BLaER1 treated with 17β-estradiol and CSF1 and Interleukin-3, amounts not matched to agents 10 nM and 100 nM (cell line): Measurements from ENCODE around the gene SLC7A5.
A peak's percentile ranks its signal among the peaks of the same experiment; 100 is the strongest.
"Not testable (repeated sequence)": the region's sequence is repeated elsewhere in the genome, so short reads cannot be mapped to it uniquely, and the experiment has no call there.

Experiments
- H3K27ac ChIP-seq, 11 experiments: shearing (Covaris generic); formaldehyde crosslinking; 2 replicates each; pipeline ENCODE4 v1.8.1; 2022
- H3K27me3 ChIP-seq, 11 experiments: shearing (Covaris generic); formaldehyde crosslinking; 2 replicates each; pipeline ENCODE4 v1.8.1; 2022
- H3K36me3 ChIP-seq, 11 experiments: shearing (Covaris generic); formaldehyde crosslinking; 2 replicates each; pipeline ENCODE4 v1.8.1; 2022
- H3K4me1 ChIP-seq, 10 experiments: shearing (Covaris generic); formaldehyde crosslinking; 2 replicates each; pipeline ENCODE4 v1.8.1; 2022
- H3K4me2 ChIP-seq, 11 experiments: shearing (Covaris generic); formaldehyde crosslinking; 2 replicates each; pipeline ENCODE4 v1.8.1; 2022
- H3K4me3 ChIP-seq, 10 experiments: shearing (Covaris generic); formaldehyde crosslinking; 2 replicates each; pipeline ENCODE4 v1.8.1; 2022
- H3K9ac ChIP-seq, 11 experiments: shearing (Covaris generic); formaldehyde crosslinking; 2 replicates each; pipeline ENCODE4 v1.8.1; 2022
- H3K9me3 ChIP-seq, 11 experiments: shearing (Covaris generic); formaldehyde crosslinking; replicated peaks in 1 of 11; 2 replicates each; pipeline ENCODE4 v1.8.1; 2022
- H4K20me1 ChIP-seq, 11 experiments: shearing (Covaris generic); formaldehyde crosslinking; 2 replicates each; pipeline ENCODE4 v1.8.1; 2022
- Cebpa-rat ChIP-seq, 11 experiments: shearing (Covaris generic); IDR thresholded peaks; 2 replicates each; pipeline ENCODE4 v1.8.1; 2022

The SLC7A5 gene

DNA sequence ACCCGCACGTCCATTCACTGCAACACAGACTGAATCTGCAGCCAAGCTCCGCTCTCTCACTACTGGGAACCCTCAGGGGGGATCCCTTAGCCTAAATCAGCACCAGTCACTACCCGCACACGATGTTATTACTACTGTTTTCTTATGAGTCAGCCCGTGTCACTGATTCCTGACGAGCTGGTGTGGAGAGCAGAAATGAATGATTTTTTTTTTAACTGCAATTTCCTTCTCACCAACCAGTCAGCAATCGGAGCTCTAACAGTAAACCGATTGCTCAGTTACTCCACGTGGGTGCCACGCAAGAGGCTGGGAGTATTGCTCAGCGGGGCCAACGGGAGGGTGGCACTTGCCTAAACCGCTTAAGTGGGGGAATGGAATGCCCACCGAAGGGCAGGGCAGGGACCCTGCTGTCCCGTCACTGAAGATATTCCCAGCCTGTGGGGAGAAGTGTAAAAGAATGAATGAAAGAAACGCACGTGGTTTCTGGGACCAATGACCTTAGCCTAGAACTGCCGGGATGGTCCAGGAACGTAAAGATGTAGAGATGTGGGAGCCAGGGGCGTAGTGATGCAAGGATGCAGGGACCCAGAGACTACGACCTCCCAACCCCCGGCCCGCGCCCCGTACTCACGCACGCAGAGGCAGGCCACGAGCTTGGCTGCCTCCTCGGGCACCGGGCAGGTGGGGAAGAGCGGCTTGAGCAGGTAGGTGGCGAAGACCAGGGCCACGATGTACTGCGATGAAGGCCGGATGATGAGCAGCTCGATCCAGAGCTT, 865 bp downstream of the SLC7A5 start:
- Histone ChIP-seq H3K4me2 (peak overlapping the region; percentile 84 to 100 (median 93)), H3K27ac (peak overlapping the region in 10 of 11 experiments; percentile 63 to 95 (median 82); a peak in 21 of 22 replicates), H4K20me1 (peaks cover 37 to 58% (median 57%) of the 10 kb centered on the region in 11 experiments; a peak in 21 of 22 replicates), H3K4me3 (peak overlapping the region; percentile 71 to 97 (median 85)), H3K36me3 (peaks cover 0 to 46% (median 27%) of the 10 kb centered on the region in 11 experiments; a peak in 17 of 22 replicates), H3K4me1 (peaks cover 56 to 74% (median 66%) of the 10 kb centered on the region in 10 experiments), H3K9ac (peak overlapping the region; percentile 73 to 98 (median 85))
- not testable (repeated sequence) for H3K27me3 ChIP-seq, H3K9me3 ChIP-seq
- TF ChIP-seq Cebpa-rat (IDR thresholded peaks at IDR 0.05), result peak in 1 of 11 experiments; percentile 36; a peak in 1 of 22 replicates

DNA sequence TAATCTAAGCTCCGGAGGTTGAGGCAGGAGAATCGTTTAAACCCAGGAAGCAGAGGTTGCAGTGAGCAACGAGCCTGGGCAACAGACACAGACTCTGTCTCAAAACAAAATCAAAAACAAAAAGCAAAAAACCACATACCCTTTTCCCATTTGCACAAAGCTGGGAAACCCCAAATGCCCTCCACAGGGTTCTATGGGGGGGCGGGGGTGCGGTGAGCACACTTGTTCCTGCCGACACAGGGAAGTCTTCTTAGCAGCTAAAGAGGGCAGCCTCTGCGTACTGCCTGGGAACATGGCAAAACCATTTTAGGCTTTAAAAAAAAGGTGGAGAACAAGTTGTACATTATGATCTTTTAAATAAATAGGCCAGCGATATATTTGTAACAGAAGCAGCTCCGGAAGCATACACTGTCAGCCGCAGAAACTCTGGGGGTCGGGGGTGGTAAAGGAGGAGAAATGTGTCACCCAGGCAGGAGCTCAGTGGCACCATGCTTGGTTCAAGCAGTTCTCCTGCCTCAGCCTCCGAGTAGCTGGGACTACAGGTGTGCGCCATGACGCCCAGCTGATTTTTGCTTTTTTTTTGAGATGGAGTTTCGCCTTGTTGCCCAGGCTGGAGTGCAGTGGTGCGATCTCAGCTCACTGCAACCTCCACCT, 3.3 kb downstream of the SLC7A5 start:
- H3K27me3 ChIP-seq, H3K9me3 ChIP-seq: not testable (repeated sequence)
- Histone ChIP-seq H3K4me3 (peak overlapping the region; percentile 71 to 97 (median 85)), H4K20me1 (peaks cover 61 to 82% (median 81%) of the 10 kb centered on the region in 11 experiments; a peak in 21 of 22 replicates), H3K4me1 (peaks cover 68 to 80% (median 74%) of the 10 kb centered on the region in 10 experiments), H3K9ac (peak overlapping the region; percentile 61 to 98 (median 85); a peak in 19 of 22 replicates), H3K27ac (peak overlapping the region in 8 of 11 experiments; percentile 21 to 95 (median 50); a peak in 14 of 22 replicates), H3K4me2 (peak overlapping the region; percentile 84 to 100 (median 93)), H3K36me3 (peaks cover 0 to 69% (median 51%) of the 10 kb centered on the region in 11 experiments; a peak in 18 of 22 replicates)

DNA sequence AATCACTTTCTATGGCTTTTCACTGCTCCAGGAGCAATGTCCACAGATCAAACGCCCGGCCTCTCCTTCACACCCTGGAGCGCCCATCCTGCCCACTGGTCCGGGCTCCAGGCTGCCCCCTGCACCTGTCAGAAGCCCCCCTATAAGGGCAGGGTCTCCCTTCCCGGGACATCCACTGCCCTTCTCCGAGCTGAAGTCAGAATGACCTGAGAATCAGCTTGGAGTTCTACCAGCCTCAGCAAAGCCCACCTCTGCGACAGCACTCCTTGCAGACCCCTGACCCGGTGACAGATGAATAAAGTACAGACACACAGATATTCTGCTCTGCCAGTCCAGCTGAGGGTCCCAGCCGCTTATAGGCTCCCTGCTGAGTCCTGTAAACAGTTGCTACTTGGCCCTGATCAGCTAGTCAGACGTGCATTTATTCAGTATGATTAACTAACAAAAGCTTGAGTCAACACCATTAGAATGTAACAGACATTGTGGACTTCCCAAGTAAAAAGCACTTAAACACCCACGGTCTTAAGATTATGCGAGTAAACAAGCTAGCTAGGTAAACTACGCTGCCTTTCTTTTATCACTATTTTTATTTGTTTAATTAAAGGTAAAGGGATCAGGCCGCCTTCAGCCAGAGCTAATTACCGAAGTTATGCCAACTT, 4.8 kb downstream of the SLC7A5 start:
- no peaks in the 10 kb centered on the region for H3K27me3 ChIP-seq
- no peak overlapping the region for H3K27ac ChIP-seq
- no peak for TF ChIP-seq Cebpa-rat (IDR thresholded peaks at IDR 0.05)
- peak overlapping the region; percentile 84 to 100 (median 93) for H3K4me2 ChIP-seq
- H3K4me1 ChIP-seq, result peaks cover 68 to 81% (median 75%) of the 10 kb centered on the region in 10 experiments
- H3K9ac ChIP-seq, result peak overlapping the region in 10 of 11 experiments; percentile 15 to 98 (median 84); a peak in 15 of 22 replicates
- H4K20me1 ChIP-seq, result peaks cover 67 to 98% (median 97%) of the 10 kb centered on the region in 11 experiments; a peak in 21 of 22 replicates
- peaks cover 0 to 84% (median 62%) of the 10 kb centered on the region in 11 experiments; a peak in 18 of 22 replicates for H3K36me3 ChIP-seq
- H3K9me3 ChIP-seq, result no peaks in the 10 kb centered on the region
- H3K4me3 ChIP-seq, result peak overlapping the region in 6 of 10 experiments; percentile 11 to 97 (median 90); a peak in 11 of 20 replicates

DNA sequence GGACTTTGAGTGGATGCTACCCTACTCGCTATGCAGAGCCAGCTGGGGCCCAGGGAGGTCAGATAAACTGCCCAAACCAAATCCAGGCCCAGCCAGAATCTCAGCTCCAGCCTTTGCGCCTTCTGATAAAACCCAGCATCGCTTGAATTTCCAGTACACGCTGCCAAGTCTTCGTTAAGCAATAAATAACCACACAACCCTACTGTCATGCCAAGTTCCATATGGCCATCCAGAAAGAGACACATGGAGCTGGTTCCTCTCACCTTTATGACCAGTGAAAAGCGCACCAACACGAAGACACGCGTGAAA, 6.0 kb downstream of the SLC7A5 start:
- peaks cover 80 to 92% (median 86%) of the 10 kb centered on the region in 10 experiments for H3K4me1 ChIP-seq
- not testable (repeated sequence) for H3K27me3 ChIP-seq, H3K9me3 ChIP-seq, H3K27ac ChIP-seq
- peaks cover 0 to 96% (median 69%) of the 10 kb centered on the region in 11 experiments; a peak in 18 of 22 replicates for H3K36me3 ChIP-seq
- peak overlapping the region in 6 of 10 experiments; percentile 7 to 48 (median 34); a peak in 7 of 20 replicates for H3K4me3 ChIP-seq
- peaks cover 72 to 100% (median 100%) of the 10 kb centered on the region in 11 experiments; a peak in 21 of 22 replicates for H4K20me1 ChIP-seq
- H3K9ac ChIP-seq, result peak overlapping the region in 6 of 11 experiments; percentile 32 to 70 (median 58); a peak in 8 of 22 replicates
- H3K4me2 ChIP-seq, result peak overlapping the region; percentile 79 to 100 (median 92)

DNA sequence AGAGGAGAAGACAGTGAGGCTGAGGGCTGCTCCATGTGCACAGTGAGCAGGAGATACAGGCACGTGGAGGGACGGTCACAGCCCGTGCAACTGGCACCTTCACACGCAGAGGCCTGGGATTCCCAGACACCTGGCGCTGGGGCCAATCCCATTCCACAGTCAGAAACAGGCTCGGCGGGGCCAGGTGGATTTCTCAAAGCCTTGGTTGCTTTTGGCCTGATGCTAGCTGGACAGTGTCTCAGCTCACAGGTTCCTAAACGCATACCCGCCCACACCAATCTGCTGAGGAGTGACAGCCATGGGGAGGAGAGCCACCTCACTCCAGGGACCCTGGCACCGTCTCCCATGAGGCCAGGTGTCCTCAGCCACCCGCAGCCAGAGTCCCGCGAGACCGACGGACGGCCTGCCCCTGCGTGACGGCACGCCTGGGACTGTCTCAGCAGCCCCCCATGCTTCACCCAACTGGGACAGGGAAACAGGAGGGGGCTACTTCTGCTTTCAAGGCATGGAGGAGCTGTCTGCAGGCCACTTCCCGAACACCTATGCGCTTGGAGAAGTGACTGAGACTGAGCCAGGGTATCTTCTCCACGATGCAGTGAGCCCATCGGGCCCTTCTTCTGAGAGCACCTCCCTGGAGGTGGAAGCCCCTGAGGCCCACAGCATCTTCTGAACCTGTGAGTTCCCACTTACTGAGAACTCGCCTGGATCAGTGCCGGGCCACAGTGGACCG, 6.5 kb downstream of the SLC7A5 start:
- not testable (repeated sequence) for H3K27me3 ChIP-seq, H3K9me3 ChIP-seq
- H3K4me2 ChIP-seq, result peak overlapping the region; percentile 79 to 100 (median 92)
- peaks cover 68 to 100% (median 100%) of the 10 kb centered on the region in 11 experiments; a peak in 21 of 22 replicates for H4K20me1 ChIP-seq
- H3K27ac ChIP-seq, result peak overlapping the region in 3 of 11 experiments; percentile 8 to 79 (median 32); a peak in 3 of 22 replicates
- H3K9ac ChIP-seq, result peak overlapping the region in 8 of 11 experiments; percentile 16 to 70 (median 33); a peak in 10 of 22 replicates
- H3K4me1 ChIP-seq, result peaks cover 85 to 97% (median 92%) of the 10 kb centered on the region in 10 experiments
- peak overlapping the region in 6 of 10 experiments; percentile 26 to 48 (median 34); a peak in 9 of 20 replicates for H3K4me3 ChIP-seq
- H3K36me3 ChIP-seq, result peaks cover 0 to 99% (median 73%) of the 10 kb centered on the region in 11 experiments; a peak in 18 of 22 replicates

DNA sequence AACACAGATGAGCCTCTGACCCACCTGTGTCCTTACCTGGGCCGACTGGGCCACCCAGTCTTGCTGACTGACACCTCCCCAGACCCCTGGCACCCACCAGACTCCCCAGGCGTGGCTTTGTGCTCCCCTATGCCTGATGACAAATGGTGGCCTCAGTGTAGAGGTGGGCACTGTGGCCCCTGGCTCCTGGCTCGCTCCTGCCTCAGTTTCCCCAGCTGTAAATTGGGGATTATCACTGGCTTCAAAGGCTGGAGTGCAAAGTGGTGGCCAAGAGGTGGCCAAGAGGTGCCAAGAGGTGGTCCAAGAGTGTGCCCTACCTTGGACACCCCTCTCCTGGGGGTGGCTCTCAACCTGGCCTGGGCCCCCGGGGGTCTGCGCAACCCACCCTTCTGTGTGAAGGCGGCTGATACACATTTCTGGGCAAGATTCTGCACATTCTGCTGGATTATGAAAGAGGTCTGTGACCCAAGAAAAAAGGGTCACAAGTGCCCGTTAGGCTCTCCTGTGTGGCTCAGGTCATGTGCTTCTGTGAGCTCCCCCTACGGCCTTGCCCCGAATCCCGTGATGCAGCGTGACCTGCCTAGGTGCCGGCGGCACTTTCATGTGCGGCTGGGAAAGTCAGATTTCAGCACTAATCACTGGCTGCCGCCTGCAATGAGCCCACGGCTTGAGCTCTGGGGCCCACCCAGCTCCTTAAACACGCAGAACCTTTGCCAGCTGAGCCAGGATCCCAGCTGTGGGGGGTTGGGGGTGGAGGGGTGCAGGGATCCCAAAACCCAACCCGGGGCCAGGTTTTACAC, 7.8 kb downstream of the SLC7A5 start:
- not testable (repeated sequence) for H3K27me3 ChIP-seq, H3K9me3 ChIP-seq
- Histone ChIP-seq H3K4me3 (peak overlapping the region in 8 of 10 experiments; percentile 18 to 53 (median 41); a peak in 13 of 20 replicates), H3K9ac (peak overlapping the region in 8 of 11 experiments; percentile 39 to 70 (median 52); a peak in 15 of 22 replicates), H3K4me1 (peaks cover 93 to 100% (median 99%) of the 10 kb centered on the region in 10 experiments), H3K36me3 (peaks cover 0 to 99% (median 73%) of the 10 kb centered on the region in 11 experiments; a peak in 18 of 22 replicates), H3K27ac (peak overlapping the region in 9 of 11 experiments; percentile 15 to 79 (median 53); a peak in 13 of 22 replicates), H4K20me1 (peaks cover 60 to 100% (median 100%) of the 10 kb centered on the region in 11 experiments; a peak in 21 of 22 replicates), H3K4me2 (peak overlapping the region; percentile 79 to 100 (median 92))
